GM12864 (cell line): ENCODE data around the gene MYL2.

ENCODE experiments used
- DNase-seq: peaks from one replicate; pipeline ENCODE4 v3.0.0-alpha.2; 2011; ENCODE audit warnings: low read depth
- H3K4me3 ChIP-seq: 2 replicates; pipeline ENCODE4 v1.5.1; 2011; ENCODE audit warnings: mild to moderate bottlenecking, low read depth, low read length, control low read depth
- CTCF ChIP-seq: IDR thresholded peaks from 2 replicates; pipeline ENCODE4 v1.5.1; 2011; ENCODE audit warnings: low read depth, mild to moderate bottlenecking, moderate library complexity, low read length, control low read depth, inconsistent platforms; ENCODE audit errors: missing control alignments

MYL2 gene

DNA sequence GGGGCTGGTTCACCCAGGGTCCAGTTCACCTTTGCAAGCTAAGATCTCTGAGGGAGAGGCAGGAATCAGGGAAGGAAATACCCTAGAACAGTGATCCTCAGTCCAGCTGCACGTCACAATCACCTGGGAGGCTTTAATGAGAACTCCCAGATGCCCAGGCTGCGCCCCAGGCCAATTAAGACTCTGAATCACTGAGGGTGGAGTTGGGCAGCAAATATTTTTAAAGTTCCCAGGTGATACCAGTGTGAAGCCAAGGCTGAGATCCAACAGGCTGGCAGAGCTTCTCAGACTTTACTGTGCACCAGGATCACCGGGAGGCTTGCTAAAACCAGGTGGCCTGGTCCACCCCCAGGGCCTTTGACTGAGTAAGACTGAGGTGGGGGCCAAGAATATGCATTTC is 23.8 kb downstream of the MYL2 start:
- no peak overlapping the region for H3K4me3 ChIP-seq
- TF ChIP-seq CTCF = no peak
- DNase-seq = no peak

DNA sequence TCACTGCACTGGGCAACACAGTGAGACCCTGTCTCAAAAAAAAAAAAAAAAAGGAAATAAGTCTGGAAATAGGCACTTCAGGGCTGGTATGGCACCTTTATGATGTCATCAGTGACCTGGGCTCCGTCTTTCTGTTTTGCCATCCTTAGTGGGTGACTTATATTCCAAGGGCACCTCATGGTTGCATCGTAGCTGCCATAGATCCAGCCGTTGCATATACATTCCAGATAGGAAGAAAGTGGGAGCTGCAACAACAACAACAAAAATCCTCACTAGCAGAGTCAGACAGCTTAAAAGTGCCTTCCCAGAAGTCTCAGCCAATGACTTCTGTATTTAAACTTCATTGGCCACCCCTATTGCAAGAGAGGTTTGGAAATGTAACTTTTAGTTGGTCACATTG is 26.4 kb downstream of the MYL2 start:
- TF ChIP-seq CTCF = no peak
- H3K4me3 ChIP-seq = no peak overlapping the region
- no peak for DNase-seq

GRCh38 chr12:110889361-110889760 is 31.0 kb downstream of the MYL2 start:
- DNase-seq = no peak
- TF ChIP-seq CTCF = no peak
- H3K4me3 ChIP-seq = no peak overlapping the region

GRCh38 chr12:110888256-110888991 is 32.0 kb downstream of the MYL2 start:
- H3K4me3 ChIP-seq = no peak overlapping the region
- DNase-seq = no peak
- TF ChIP-seq CTCF = no peak

- TF ChIP-seq CTCF = no peak
- H3K4me3 ChIP-seq = no peak overlapping the region
- DNase-seq = no peak
Measured at GRCh38 chr12:110885152-110885840, 35.1 kb downstream of the MYL2 start.

GRCh38 chr12:110883251-110883650 is 37.1 kb downstream of the MYL2 start:
- no peak overlapping the region for H3K4me3 ChIP-seq
- TF ChIP-seq CTCF = no peak
- no peak for DNase-seq
